Erythroblast (primary cell): ENCODE measurements around the gene SPARC.

Source experiments
- GATA1 ChIP-seq: IDR thresholded peaks from 2 replicates; pipeline ENCODE4 v1.6.1; 2011; ENCODE audit warnings: low read depth, mild to moderate bottlenecking, control low read depth, low read length, moderate library complexity
- POLR2A ChIP-seq: IDR thresholded peaks from 2 replicates; pipeline ENCODE4 v1.6.1; 2011; ENCODE audit warnings: mild to moderate bottlenecking, low read length

DNA sequence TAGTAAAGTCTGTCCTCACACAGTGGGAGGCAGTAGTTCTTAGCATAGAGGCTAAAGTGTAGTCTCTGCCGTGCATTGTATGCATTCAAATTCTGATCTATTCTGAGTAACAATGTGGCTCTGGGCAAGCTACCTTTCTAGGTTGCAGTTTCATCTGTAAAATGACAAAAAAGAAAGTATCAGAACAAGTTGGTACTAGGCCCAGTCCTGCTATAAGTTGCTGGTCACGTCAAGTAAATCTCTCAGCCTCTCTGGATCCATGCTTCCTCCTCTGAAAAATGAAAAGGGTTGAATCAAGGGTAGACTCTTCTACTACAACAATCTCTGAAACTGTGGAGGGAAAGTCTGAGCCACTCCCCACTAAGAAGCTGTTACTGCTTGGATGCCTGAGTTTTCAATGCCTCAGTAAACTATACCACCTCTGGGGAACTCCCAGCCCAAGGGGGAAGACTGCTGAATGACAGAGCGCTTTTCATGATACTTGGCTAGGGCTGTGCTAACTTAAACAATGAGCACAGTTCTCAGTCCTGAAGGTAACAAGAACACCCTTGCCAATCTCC is 34.5 kb upstream of the SPARC start:
- TF ChIP-seq POLR2A = no peak
- TF ChIP-seq GATA1 = no peak
